ENCODE results near the gene SLC39A9.

Gene SLC39A9

GRCh38 chr14:69398053-69398817 is at the start of gene SLC39A9, which contains the start of gene ERH:
TSS of gene SLC39A9 (plus strand) at chr14:69398692. CDS start at chr14:69399370, 678 bp downstream.
TSS of gene ERH (minus strand) at chr14:69398299. CDS start at chr14:69398233, 66 bp downstream.
- DNase-seq: peak; percentile 99 to 100 (median 100)

GRCh38 chr14:69349091-69349777 is 49.3 kb upstream of the SLC39A9 start:
- DNase-seq: no peak

DNA sequence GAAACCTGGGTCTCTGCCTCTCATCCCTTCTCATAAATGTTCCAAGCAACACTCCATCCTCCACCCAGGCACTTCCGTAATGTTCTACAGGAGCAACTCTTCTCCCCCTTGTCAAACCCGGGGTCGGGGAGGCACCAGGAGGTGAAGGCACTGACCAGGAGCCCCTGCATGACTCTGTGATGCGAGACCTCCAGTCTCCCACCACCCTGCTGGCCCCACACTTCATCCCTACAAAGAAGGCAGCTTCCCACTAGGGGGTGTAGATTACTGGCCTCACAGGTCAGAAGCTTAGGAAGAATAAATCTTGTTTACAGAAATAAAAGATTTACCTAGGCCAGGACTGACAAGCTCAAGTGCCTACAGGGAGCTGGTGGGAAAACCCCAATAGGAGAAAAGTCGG is 47.6 kb upstream of the SLC39A9 start:
- DNase-seq: no peak

GRCh38 chr14:69351385-69351784 is 47.1 kb upstream of the SLC39A9 start:
- no peak for DNase-seq

GRCh38 chr14:69351911-69352310 is 46.6 kb upstream of the SLC39A9 start:
- no peak for DNase-seq

- DNase-seq: peak in 1 of 3 experiments; percentile 34
Observed at GRCh38 chr14:69353168-69353567, 45.3 kb upstream of the SLC39A9 start.

DNA sequence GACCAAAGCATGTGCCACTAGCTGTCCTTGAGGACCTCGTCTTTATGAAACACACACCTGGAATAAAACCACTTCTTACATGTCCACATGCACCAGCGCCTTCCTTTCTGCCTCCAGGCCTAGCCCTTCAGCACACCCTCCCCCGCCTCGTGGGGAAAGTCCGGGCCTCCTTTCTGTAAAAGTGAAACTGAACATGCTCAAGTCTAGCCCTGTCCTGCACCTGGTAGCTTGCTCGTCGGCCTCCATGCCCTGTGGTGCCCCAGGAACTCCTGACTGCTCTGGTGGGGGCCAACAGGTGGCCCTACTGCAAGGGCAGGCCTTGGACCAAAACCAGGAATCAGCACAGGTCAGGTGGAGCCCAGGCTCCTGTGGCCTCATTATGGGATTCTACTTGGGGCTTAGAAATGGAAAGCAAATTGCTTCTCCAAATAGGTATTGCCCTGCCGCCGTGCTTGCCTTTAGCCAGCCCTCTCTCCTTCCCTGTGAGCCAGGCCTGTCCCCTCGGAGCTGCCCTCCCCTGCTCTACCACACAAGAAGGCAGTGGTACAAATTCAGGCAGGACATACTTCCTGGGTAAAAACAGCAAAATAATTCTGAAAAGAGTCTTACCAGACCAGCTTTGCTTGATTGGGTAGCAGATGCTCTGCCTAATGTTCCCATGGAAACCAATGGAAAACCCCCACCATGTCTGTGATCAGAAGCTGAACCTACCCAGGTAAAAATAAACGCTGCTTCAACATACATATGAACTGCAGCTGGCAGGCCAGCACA is 43.9 kb upstream of the SLC39A9 start:
- DNase-seq: peak in 1 of 3 experiments; percentile 75

DNA sequence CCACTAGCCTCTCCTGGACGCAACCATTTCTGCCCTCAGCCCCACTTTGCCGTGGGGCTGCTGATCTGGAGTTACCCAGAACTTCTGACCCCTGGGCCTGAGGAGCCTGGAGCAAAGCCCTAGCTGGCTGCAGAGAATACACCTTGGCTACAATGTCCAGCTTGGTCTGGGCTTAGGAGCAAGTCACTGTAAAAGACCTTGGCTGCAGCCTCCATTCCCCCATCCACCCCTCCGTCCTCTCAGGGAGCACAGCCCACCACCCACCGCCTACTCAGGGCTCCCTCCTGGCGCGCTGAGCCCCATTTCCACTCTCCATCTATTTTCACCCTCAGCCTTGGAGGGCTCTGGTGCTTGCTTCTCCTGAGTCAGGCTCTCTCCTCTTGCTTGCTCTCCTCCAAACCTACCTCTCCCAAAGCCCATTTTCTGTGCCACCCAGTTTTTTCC is 43.3 kb upstream of the SLC39A9 start:
- no peak for DNase-seq

- peak in 1 of 3 experiments; percentile 77 for DNase-seq
Observed at GRCh38 chr14:69355607-69356281, 42.7 kb upstream of the SLC39A9 start.

GRCh38 chr14:69356903-69357543 is 41.5 kb upstream of the SLC39A9 start:
- DNase-seq: no peak

GRCh38 chr14:69357544-69358200 is 40.8 kb upstream of the SLC39A9 start:
- no peak for DNase-seq

- peak in 1 of 3 experiments; percentile 26 for DNase-seq
Observed at GRCh38 chr14:69358233-69358963, 40.1 kb upstream of the SLC39A9 start.

DNA sequence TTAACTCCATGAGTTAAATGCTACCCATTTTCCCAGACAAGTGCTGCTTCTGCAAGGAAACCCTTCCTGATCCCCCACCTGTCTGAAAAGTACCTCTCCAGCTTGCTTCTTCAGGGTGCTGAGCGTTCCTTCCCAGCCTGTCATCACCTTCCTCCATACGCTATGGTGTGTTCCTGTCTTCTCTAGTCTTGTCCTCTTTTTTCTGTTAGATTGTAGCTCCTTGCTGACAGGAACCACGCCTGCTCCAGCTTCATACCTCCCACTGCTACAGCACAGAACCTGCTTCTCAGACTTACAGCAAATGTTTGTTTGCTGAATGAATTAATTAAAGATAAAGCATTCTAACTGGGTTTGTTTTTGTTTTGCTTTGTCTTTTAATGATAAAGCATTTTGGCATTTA is 39.5 kb upstream of the SLC39A9 start:
- DNase-seq: no peak

- DNase-seq: peak; percentile 20 to 94 (median 77)
Observed at GRCh38 chr14:69360438-69361108, 37.9 kb upstream of the SLC39A9 start.

- DNase-seq: peak in 1 of 3 experiments; percentile 40
Observed at GRCh38 chr14:69363055-69363454, 35.4 kb upstream of the SLC39A9 start.

GRCh38 chr14:69363964-69364363 is 34.5 kb upstream of the SLC39A9 start:
- DNase-seq: no peak

- no peak for DNase-seq
Observed at GRCh38 chr14:69364378-69364777, 34.1 kb upstream of the SLC39A9 start.

DNA sequence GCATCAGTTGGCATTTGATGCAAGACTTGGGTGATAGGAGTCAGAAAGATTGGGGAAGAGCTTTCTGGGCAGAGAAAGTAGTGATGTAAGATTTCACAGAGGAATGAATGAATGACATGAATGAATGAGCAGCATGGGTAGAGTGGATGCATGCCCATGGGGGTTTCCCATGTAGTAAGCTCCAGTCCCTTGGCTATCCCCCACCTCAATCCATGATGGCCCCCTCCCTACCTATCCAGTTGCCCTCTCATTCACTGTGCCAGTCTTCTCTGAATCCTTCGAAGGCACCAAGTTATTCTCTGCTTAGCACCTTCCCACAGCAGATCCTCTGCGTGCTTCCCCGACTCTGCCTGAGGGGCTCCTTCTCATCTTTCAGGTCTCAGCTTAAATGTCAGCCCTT is 32.4 kb upstream of the SLC39A9 start:
- no peak for DNase-seq

DNA sequence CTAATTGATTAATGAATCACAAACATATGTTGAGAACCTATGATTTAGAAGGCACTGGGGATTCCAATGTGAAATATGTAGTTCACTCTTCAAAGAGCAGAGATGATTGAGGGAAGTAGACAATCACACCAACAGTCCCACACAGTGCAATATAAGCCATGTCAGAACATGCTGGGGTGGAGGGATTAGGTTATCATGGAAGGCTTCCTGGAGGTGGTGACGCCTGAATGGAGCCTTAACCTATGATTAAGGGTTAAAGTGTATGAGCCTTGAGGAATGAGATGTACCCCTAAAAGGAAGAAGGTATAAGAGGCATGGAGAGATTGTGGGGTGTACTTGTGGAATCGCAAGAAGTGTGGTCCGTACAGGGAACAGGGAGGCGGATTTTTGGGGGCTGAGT is 31.7 kb upstream of the SLC39A9 start:
- no peak for DNase-seq

DNA sequence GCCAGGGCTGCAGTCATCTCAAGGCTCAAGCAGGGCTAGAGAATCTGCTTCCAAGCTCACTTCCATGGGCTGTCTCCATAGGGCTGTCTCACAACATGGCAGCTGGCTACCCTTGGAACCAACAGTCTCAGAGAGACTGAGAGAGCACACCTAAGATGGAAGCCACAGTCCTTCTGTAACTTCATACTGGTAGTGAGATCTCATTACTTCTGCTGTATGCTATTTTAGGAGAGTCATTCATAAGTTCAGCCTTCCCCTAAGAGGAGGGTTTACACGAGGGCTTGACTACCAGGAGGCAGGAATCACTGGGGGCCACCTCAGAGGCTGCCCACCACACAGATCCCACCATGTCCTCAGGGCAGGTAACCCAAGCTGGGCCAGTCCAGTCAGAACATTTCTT is 30.1 kb upstream of the SLC39A9 start:
- no peak for DNase-seq
